Natural killer cell (primary cell): Measurements from ENCODE around the gene SNX14. TPM values are rescaled to one million over a fixed set of nuclear protein-coding genes. Genes with fewer than 3 reads are reported as not detected.
"Not testable (repeated sequence)": the region's sequence is repeated elsewhere in the genome, so short reads cannot be mapped to it uniquely, and the experiment has no call there.

Experiments used
- ATAC-seq, 3 donors: fragments of 150-1000 bp in 2 of 3; fragments of 200-7000 bp in 1 of 3; cut with Tn5 transposase; 1 replicate in 1 of 3; 2 replicates in 2 of 3; pipeline ENCODE4 v1.10.0; 2021; ENCODE audit warnings: mild to moderate bottlenecking in 2 of 3, moderate library complexity in 2 of 3
- DNase-seq, 2 donors: peaks; one replicate each; pipeline versions ENCODE4 v3.0.0 to v3.0.0-alpha.2; 2013 to 2021; ENCODE audit warnings: mixed read lengths in 1 of 2
- H3K27ac ChIP-seq: one replicate; pipeline ENCODE4 v1.5.1; 2013; ENCODE audit warnings: mild to moderate bottlenecking, low read length
- H3K27me3 ChIP-seq: one replicate; pipeline ENCODE4 v1.6.1; 2013; ENCODE audit warnings: low read length; ENCODE audit not compliant: control insufficient read depth, insufficient read depth
- H3K36me3 ChIP-seq: one replicate; pipeline ENCODE4 v1.6.1; 2013; ENCODE audit warnings: low read length; ENCODE audit not compliant: control insufficient read depth, insufficient read depth
- H3K4me1 ChIP-seq: one replicate; pipeline ENCODE4 v1.6.1; 2013; ENCODE audit warnings: low read length; ENCODE audit not compliant: control insufficient read depth, insufficient read depth
- H3K4me3 ChIP-seq: one replicate; pipeline ENCODE4 v1.5.1; 2013; ENCODE audit warnings: low read length
- H3K9me3 ChIP-seq: one replicate; pipeline ENCODE4 v1.6.1; 2013; ENCODE audit warnings: low read length; ENCODE audit not compliant: control insufficient read depth, insufficient read depth
- H3K27ac Mint-ChIP-seq, 2 donors: one replicate each; pipeline ENCODE4 v1.8.0; 2022; ENCODE audit warnings: mild to moderate bottlenecking in 2 of 2, mixed read lengths in 2 of 2, moderate library complexity in 1 of 2
- H3K27me3 Mint-ChIP-seq, 2 donors: one replicate each; pipeline ENCODE4 v1.8.0; 2022; ENCODE audit warnings: low read depth in 2 of 2, mixed read lengths in 2 of 2
- H3K36me3 Mint-ChIP-seq: one replicate; pipeline ENCODE4 v1.8.0; 2022; ENCODE audit warnings: mixed read lengths
- H3K4me1 Mint-ChIP-seq, 2 donors: one replicate each; pipeline ENCODE4 v1.8.0; 2022; ENCODE audit warnings: mixed read lengths in 2 of 2
- H3K4me3 Mint-ChIP-seq: one replicate; pipeline ENCODE4 v1.8.0; 2022; ENCODE audit warnings: mild to moderate bottlenecking, moderate library complexity, mixed read lengths
- H3K9me3 Mint-ChIP-seq, 2 donors: one replicate each; pipeline ENCODE4 v1.8.0; 2022; ENCODE audit warnings: mixed read lengths in 2 of 2
- WGBS: methylation state at CpG from one replicate; pipeline ENCODE4 v1.1.7; 2013; ENCODE audit warnings: missing lambda C conversion rate; ENCODE audit not compliant: insufficient coverage; 5-methylcytosine and 5-hydroxymethylcytosine counted together
- intact Hi-C: fragments of 100-400 bp; cut with micrococcal nuclease; formaldehyde crosslinking; loops from one replicate; pipeline ENCODE4 v1.14.2; 2022
- total RNA-seq, 4 donors: library from RNA; stranded (reverse); fragments of 120-200 nt in 1 of 4; gene quantifications; one replicate each; pipeline versions ENCODE4 v1.2.3 to v1.2.4, GENCODE V29; 2013 to 2022
- TF ChIP-seq, protein P1 (sequence below): fragments of 200-600 bp; IDR thresholded peaks from one replicate; pipeline ENCODE4 v1.8.0; 2022; ENCODE audit warnings: antibody characterized with exemption

The SNX14 gene
- total RNA-seq, 3 donors from 2014 or later (not counting 1 experiment from before 2014, with no cell fraction given) = 73.0 to 109 (median 80.3) TPM

DNA sequence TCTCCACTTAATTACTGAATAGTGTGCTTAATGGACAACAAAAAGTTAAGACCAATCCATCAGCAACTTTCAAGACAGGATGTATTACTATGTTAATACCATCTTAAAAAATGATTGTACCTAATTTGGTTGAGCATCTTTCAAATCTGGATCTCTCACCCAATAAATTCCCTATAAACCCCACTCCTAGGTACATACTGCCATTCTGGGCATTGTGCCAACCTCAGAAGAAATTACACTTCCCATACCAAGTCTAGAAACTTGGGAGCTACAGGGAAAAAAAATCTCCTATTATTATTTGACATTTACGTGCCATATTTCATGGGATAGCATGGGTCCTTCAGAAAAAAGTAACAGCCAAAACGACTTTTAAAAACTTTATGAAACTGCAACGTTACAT lies 43.9 kb upstream of the SNX14 start:
- Histone ChIP-seq H3K27ac (no peak overlapping the region), H3K9me3 (no peaks in the 10 kb centered on the region), H3K4me1 (peaks cover 5% of the 10 kb centered on the region), H3K4me3 (no peak overlapping the region), H3K36me3 (peaks cover 65% of the 10 kb centered on the region), H3K27me3 (no peaks in the 10 kb centered on the region)
- H3K9me3 Mint-ChIP-seq = no peaks in the 10 kb centered on the region
- H3K27ac Mint-ChIP-seq = peak overlapping the region in 1 of 2 donors; percentile 53
- 83% methylated on average over 2 of the region's 3 CpGs for WGBS
- H3K4me1 Mint-ChIP-seq = peaks cover 41 to 60% of the 10 kb centered on the region in 2 donors
- ATAC-seq (no peak), DNase-seq (peak in 1 of 2 donors; percentile 18)
- no peak overlapping the region for H3K4me3 Mint-ChIP-seq
- no peaks in the 10 kb centered on the region for H3K27me3 Mint-ChIP-seq
- intact Hi-C loops = no loop called here
- TF ChIP-seq, protein P1, sequence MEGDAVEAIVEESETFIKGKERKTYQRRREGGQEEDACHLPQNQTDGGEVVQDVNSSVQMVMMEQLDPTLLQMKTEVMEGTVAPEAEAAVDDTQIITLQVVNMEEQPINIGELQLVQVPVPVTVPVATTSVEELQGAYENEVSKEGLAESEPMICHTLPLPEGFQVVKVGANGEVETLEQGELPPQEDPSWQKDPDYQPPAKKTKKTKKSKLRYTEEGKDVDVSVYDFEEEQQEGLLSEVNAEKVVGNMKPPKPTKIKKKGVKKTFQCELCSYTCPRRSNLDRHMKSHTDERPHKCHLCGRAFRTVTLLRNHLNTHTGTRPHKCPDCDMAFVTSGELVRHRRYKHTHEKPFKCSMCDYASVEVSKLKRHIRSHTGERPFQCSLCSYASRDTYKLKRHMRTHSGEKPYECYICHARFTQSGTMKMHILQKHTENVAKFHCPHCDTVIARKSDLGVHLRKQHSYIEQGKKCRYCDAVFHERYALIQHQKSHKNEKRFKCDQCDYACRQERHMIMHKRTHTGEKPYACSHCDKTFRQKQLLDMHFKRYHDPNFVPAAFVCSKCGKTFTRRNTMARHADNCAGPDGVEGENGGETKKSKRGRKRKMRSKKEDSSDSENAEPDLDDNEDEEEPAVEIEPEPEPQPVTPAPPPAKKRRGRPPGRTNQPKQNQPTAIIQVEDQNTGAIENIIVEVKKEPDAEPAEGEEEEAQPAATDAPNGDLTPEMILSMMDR = no peak
- H3K36me3 Mint-ChIP-seq = peaks cover 18% of the 10 kb centered on the region

- ATAC-seq (no peak), DNase-seq (no peak)
- Mint-ChIP-seq H3K4me1 (peaks cover 27 to 42% of the 10 kb centered on the region in 2 donors), H3K9me3 (no peaks in the 10 kb centered on the region), H3K27ac (no peak overlapping the region), H3K4me3 (no peak overlapping the region), H3K27me3 (no peaks in the 10 kb centered on the region), H3K36me3 (peaks cover 17% of the 10 kb centered on the region)
- no peak overlapping the region for H3K4me3 ChIP-seq
- H3K4me1 ChIP-seq = no peaks in the 10 kb centered on the region
- intact Hi-C loops = no loop called here
- no peaks in the 10 kb centered on the region for H3K9me3 ChIP-seq
- H3K27ac ChIP-seq = no peak overlapping the region
- peaks cover 75% of the 10 kb centered on the region for H3K36me3 ChIP-seq
- over 99% methylated on average over 6 of the region's 6 CpGs for WGBS
- H3K27me3 ChIP-seq = no peaks in the 10 kb centered on the region
- TF ChIP-seq, protein P1 = no peak
Measured at GRCh38 chr6:85632164-85632942, 38.7 kb upstream of the SNX14 start.

DNA sequence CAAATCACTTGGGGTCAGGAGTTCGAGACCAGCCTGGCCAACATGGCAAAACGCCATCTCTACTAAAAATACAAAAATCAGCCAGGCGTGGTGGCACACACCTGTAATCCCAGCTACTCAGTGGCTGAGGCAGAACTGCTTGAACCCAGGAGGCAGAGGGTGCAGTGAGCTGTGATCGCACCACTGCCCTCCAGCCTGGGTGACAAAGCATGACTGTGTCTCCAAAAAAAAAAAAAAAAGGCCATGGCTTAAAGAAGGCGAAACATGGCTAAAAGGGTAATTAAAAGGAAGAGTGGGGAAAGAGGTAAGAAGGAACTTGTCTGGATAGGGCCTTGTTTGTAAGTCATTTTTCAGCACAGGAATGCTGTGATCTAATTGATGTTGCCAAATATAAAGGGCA lies 37.5 kb upstream of the SNX14 start:
- H3K4me3 Mint-ChIP-seq, H3K27me3 ChIP-seq, H3K9me3 Mint-ChIP-seq, intact Hi-C loops, H3K27ac ChIP-seq, H3K4me3 ChIP-seq, H3K27me3 Mint-ChIP-seq, H3K4me1 ChIP-seq, DNase-seq, H3K9me3 ChIP-seq, ATAC-seq: not testable (repeated sequence)
- Mint-ChIP-seq H3K4me1 (peaks cover 30 to 34% of the 10 kb centered on the region in 2 donors), H3K27ac (peak overlapping the region; percentile 5 to 33), H3K36me3 (peaks cover 14% of the 10 kb centered on the region)
- WGBS = 94% methylated on average over 5 of the region's 5 CpGs
- peaks cover 75% of the 10 kb centered on the region for H3K36me3 ChIP-seq

DNA sequence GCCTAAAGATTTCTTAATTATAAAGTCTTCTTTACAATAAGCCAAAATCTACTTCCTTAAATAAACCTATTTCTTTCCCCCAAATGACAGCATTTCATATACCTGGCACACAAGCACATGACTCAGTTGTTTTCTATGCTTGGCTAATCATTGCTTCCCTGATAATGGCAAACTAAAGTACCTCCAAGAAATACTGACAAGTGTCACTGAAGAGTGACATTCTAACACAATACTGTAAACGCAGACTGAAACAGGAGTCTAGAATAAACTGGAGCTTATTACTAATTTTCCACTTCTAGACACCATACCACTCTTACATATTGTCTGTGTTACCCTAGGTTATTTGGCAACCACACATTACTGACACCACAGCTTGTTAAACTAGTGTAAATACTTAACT lies 34.7 kb upstream of the SNX14 start:
- H3K36me3 Mint-ChIP-seq = peaks cover 14% of the 10 kb centered on the region
- H3K27ac Mint-ChIP-seq = peak overlapping the region; percentile 42 to 73

More for the DNA sequence above, 34.7 kb upstream of the SNX14 start:
- TF ChIP-seq, protein P1 = no peak
- intact Hi-C loops = no loop called here
- no peak for DNase-seq
- H3K9me3 Mint-ChIP-seq = no peaks in the 10 kb centered on the region
- no peaks in the 10 kb centered on the region for H3K27me3 Mint-ChIP-seq
- peaks cover 52 to 57% of the 10 kb centered on the region in 2 donors for H3K4me1 Mint-ChIP-seq
- Histone ChIP-seq H3K27me3 (no peaks in the 10 kb centered on the region), H3K4me1 (no peaks in the 10 kb centered on the region), H3K27ac (no peak overlapping the region), H3K36me3 (peaks cover 70% of the 10 kb centered on the region), H3K4me3 (no peak overlapping the region), H3K9me3 (no peaks in the 10 kb centered on the region)
- 94% methylated on average over 1 of the region's 1 CpG for WGBS
- H3K4me3 Mint-ChIP-seq = no peak overlapping the region
- no peak for ATAC-seq
